Neural cell (in vitro differentiated cells): ENCODE data around the gene LYAR.

ENCODE experiments used
- EP300 ChIP-seq: fragments of 450-650 bp; conservative IDR thresholded peaks from 2 replicates; pipeline ENCODE4 v1.6.1; 2014; ENCODE audit warnings: antibody characterized with exemption, mild to moderate bottlenecking, moderate library complexity; ENCODE audit not compliant: poor library complexity, severe bottlenecking
- EZH2 ChIP-seq: fragments of 200-600, 300-800 bp; shearing (Covaris generic), sonication (generic); IDR thresholded peaks from 2 replicates; pipeline ENCODE4 v1.6.1; 2014; ENCODE audit warnings: antibody characterized with exemption, low read length, borderline replicate concordance, mild to moderate bottlenecking; ENCODE audit not compliant: insufficient read depth, poor library complexity, severe bottlenecking
- MXI1 ChIP-seq: fragments of 450-650 bp; conservative IDR thresholded peaks from 2 replicates; pipeline ENCODE4 v1.6.1; 2014; ENCODE audit warnings: antibody characterized with exemption, mild to moderate bottlenecking; ENCODE audit not compliant: poor library complexity, severe bottlenecking
- POLR2AphosphoS5 ChIP-seq: IDR thresholded peaks from 2 replicates; pipeline ENCODE4 v1.6.1; 2012
- RAD21 ChIP-seq: fragments of 450-650 bp; conservative IDR thresholded peaks from 2 replicates; pipeline ENCODE4 v1.6.1; 2014; ENCODE audit warnings: antibody characterized with exemption, mild to moderate bottlenecking, moderate library complexity
- REST ChIP-seq: IDR thresholded peaks from 2 replicates; pipeline ENCODE4 v1.6.1; 2012; ENCODE audit warnings: borderline replicate concordance
- TAF1 ChIP-seq: IDR thresholded peaks from 2 replicates; pipeline ENCODE4 v1.6.1; 2012; ENCODE audit warnings: low read depth
- TF ChIP-seq, protein P1 (sequence below): fragments of 450-650 bp; IDR thresholded peaks from 2 replicates; pipeline ENCODE4 v1.5.1; 2014; ENCODE audit warnings: antibody characterized with exemption, mild to moderate bottlenecking, moderate library complexity; ENCODE audit not compliant: poor library complexity, severe bottlenecking

DNA sequence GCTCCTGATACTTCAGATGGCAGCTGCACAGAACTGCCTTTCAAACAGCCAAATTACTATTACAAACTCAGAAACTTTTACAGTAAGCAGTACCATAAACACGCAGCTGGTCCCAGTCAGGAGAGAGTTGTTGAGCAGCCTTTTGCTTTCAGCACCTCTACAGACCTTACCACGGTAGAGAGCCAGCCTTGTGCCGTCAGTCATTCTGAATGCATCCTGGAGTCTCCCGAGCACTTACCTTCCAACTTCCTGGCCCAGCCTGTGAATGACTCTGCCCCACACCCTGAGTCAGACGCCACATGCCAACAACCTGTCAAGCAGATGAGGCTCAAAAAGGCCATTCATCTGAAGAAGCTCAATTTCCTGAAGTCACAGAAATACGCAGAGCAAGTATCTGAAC lies 12.5 kb upstream of the LYAR start:
- TF ChIP-seq TAF1 (no peak), EP300 (no peak), REST (no peak), POLR2AphosphoS5 (no peak), EZH2 (no peak), RAD21 (no peak), MXI1 (no peak)
- TF ChIP-seq, protein P1, sequence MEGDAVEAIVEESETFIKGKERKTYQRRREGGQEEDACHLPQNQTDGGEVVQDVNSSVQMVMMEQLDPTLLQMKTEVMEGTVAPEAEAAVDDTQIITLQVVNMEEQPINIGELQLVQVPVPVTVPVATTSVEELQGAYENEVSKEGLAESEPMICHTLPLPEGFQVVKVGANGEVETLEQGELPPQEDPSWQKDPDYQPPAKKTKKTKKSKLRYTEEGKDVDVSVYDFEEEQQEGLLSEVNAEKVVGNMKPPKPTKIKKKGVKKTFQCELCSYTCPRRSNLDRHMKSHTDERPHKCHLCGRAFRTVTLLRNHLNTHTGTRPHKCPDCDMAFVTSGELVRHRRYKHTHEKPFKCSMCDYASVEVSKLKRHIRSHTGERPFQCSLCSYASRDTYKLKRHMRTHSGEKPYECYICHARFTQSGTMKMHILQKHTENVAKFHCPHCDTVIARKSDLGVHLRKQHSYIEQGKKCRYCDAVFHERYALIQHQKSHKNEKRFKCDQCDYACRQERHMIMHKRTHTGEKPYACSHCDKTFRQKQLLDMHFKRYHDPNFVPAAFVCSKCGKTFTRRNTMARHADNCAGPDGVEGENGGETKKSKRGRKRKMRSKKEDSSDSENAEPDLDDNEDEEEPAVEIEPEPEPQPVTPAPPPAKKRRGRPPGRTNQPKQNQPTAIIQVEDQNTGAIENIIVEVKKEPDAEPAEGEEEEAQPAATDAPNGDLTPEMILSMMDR: no peak
